Suprapubic skin (tissue), 4 donors: Measurements from ENCODE around the gene CCL16. TPM values are rescaled to one million over a fixed set of nuclear protein-coding genes. Genes with fewer than 3 reads are reported as not detected.

ENCODE experiments used
- DNase-seq, 2 donors: peaks; one replicate each; pipeline ENCODE4 v3.0.0-alpha.2; 2019; ENCODE audit warnings: low spot score in 2 of 2
- H3K27ac ChIP-seq: fragments of 200-600 bp; sonication (generic); one replicate; pipeline ENCODE4 v1.5.1; 2019
- H3K27me3 ChIP-seq: fragments of 200-600 bp; sonication (generic); one replicate; pipeline ENCODE4 v1.5.1; 2019
- H3K36me3 ChIP-seq: fragments of 200-600 bp; sonication (generic); one replicate; pipeline ENCODE4 v1.5.1; 2019
- H3K4me1 ChIP-seq: fragments of 200-600 bp; sonication (generic); one replicate; pipeline ENCODE4 v1.5.1; 2019
- H3K4me3 ChIP-seq: fragments of 200-600 bp; sonication (generic); one replicate; pipeline ENCODE4 v1.5.1; 2019; ENCODE audit warnings: mild to moderate bottlenecking
- H3K9me3 ChIP-seq: fragments of 200-600 bp; sonication (generic); one replicate; pipeline ENCODE4 v1.5.1; 2019
- EP300 ChIP-seq: sonication (generic); formaldehyde crosslinking; IDR thresholded peaks from one replicate; pipeline ENCODE4 v1.6.1; 2017; ENCODE audit warnings: antibody characterized with exemption
- POLR2A ChIP-seq, 2 donors: fragments of 450-650 bp; IDR thresholded peaks; one replicate each; pipeline ENCODE4 v1.6.1; 2017; ENCODE audit warnings: antibody characterized with exemption in 2 of 2, mild to moderate bottlenecking in 2 of 2, moderate library complexity in 2 of 2
- POLR2AphosphoS5 ChIP-seq, 3 donors: sonication (generic); formaldehyde crosslinking; IDR thresholded peaks; one replicate each; pipeline ENCODE4 v1.6.1; 2017; ENCODE audit warnings: antibody characterized with exemption in 3 of 3
- WGBS: methylation state at CpG from one replicate; pipeline ENCODE4 v1.1.5; 2018; 5-methylcytosine and 5-hydroxymethylcytosine counted together
- total RNA-seq, 4 donors: library from RNA; depleted of rRNA; stranded (reverse); fragments of >200 nt; gene quantifications; one replicate each; pipeline ENCODE4 v1.1.0, GENCODE V29; 2016
- TF ChIP-seq, protein P1 (sequence below), 2 donors: fragments of 200-600 bp in 1 of 2; fragments of 450-650 bp in 1 of 2; sonication (generic) in 1 of 2; IDR thresholded peaks; one replicate each; pipeline ENCODE4 v1.5.1; 2016 to 2019; ENCODE audit warnings: antibody characterized with exemption in 2 of 2, mild to moderate bottlenecking in 1 of 2, moderate library complexity in 1 of 2

The CCL16 gene, protein sequence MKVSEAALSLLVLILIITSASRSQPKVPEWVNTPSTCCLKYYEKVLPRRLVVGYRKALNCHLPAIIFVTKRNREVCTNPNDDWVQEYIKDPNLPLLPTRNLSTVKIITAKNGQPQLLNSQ
- not detected for total RNA-seq

DNA sequence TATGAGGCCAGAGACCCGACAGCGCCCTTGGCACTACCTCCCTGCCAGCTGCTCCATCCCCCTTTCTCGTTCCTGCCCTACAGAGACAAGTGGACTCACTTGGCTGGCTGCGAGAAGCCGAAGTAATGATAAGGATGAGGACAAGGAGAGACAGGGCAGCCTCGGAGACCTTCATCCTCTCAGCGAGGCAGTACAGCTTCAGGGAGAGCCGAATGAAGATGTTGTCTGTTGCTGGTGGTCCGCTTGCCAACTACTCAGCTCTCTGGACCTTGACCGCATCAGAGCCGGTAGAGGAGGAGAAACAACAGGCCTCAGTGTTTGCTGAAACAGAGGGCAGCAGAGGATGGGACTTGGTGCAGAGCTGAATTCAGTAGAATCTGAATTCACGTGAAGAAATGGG lies at the start of gene CCL16:
CCL16 (minus strand) TSS at position 252 of the 400 bp plus-strand sequence; CDS start at position 175, 77 bp downstream.
- no peak for DNase-seq
- Histone ChIP-seq H3K27ac (no peak within 1 kb of the TSS), H3K4me3 (no peak within 1 kb of the TSS), H3K27me3 (no peaks in the 10 kb centered on the region), H3K4me1 (no peaks in the 10 kb centered on the region), H3K9me3 (no peaks in the 10 kb centered on the region), H3K36me3 (no peaks in the 10 kb centered on the region)
- no peak for TF ChIP-seq EP300
- TF ChIP-seq, protein P1, sequence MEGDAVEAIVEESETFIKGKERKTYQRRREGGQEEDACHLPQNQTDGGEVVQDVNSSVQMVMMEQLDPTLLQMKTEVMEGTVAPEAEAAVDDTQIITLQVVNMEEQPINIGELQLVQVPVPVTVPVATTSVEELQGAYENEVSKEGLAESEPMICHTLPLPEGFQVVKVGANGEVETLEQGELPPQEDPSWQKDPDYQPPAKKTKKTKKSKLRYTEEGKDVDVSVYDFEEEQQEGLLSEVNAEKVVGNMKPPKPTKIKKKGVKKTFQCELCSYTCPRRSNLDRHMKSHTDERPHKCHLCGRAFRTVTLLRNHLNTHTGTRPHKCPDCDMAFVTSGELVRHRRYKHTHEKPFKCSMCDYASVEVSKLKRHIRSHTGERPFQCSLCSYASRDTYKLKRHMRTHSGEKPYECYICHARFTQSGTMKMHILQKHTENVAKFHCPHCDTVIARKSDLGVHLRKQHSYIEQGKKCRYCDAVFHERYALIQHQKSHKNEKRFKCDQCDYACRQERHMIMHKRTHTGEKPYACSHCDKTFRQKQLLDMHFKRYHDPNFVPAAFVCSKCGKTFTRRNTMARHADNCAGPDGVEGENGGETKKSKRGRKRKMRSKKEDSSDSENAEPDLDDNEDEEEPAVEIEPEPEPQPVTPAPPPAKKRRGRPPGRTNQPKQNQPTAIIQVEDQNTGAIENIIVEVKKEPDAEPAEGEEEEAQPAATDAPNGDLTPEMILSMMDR (IDR thresholded peaks at IDR 0.05), result no peak
- no peak for TF ChIP-seq POLR2A (IDR thresholded peaks at IDR 0.05)
- TF ChIP-seq POLR2AphosphoS5 (IDR thresholded peaks at IDR 0.05), result no peak
- WGBS, result 86% methylated on average over 12 of the region's 12 CpGs

DNA sequence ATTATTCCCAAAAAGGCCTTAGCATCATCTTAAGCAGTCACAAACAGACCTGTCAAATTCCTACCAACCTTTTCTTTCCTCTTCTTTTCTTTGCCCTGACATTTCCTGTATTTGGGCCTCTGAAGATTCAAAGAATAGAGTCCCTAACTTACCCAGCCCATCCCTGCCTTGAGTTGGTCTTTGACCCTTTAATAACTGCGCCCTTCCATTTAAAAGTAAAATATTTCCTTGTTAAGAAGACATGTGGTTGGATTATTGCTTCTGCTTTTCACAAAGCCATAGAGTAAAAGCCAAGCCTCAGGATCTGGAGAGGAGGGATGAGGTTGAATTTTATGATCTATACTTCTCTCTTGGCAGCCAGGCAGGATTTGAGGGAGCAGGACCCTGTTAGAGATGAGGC lies 49.7 kb upstream of the CCL16 start:
- WGBS, result 95% methylated on average over 1 of the region's 1 CpG

DNA sequence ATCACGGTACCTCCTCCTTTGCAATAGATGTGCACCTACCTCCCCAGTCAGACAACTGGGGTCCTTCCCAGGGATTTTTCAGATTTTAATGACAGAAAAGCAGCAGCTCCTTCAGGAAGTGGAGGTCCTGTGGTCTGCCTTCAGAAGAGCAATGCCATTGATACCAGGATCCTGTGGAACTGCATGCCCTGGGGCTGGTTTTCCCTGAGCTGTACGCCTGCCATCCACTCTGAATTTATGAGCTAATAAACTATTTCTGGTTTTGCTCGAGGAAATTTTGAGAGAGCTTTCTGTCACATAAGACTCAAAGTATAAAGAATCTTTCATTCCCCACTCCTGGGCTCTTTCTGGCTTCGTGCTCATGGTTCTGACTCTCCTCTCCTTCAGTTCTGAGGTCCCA lies 46.5 kb upstream of the CCL16 start:
- H3K27me3 ChIP-seq, result no peaks in the 10 kb centered on the region
- no peak for DNase-seq
- H3K4me3 ChIP-seq, result no peak overlapping the region
- no peaks in the 10 kb centered on the region for H3K36me3 ChIP-seq
- no peaks in the 10 kb centered on the region for H3K9me3 ChIP-seq
- TF ChIP-seq, protein P1 (IDR thresholded peaks at IDR 0.05), result no peak
- TF ChIP-seq EP300, result no peak
- no peak for TF ChIP-seq POLR2AphosphoS5 (IDR thresholded peaks at IDR 0.05)
- no peak for TF ChIP-seq POLR2A (IDR thresholded peaks at IDR 0.05)
- no peak overlapping the region for H3K27ac ChIP-seq
- no peaks in the 10 kb centered on the region for H3K4me1 ChIP-seq
- WGBS, result 45% methylated on average over 4 of the region's 4 CpGs

More for the DNA sequence above, 49.7 kb upstream of the CCL16 start:
- Histone ChIP-seq H3K4me3 (no peak overlapping the region), H3K4me1 (no peaks in the 10 kb centered on the region), H3K9me3 (no peaks in the 10 kb centered on the region), H3K36me3 (no peaks in the 10 kb centered on the region), H3K27me3 (no peaks in the 10 kb centered on the region), H3K27ac (no peak overlapping the region)
- no peak for TF ChIP-seq POLR2A (IDR thresholded peaks at IDR 0.05)
- TF ChIP-seq EP300, result no peak
- no peak for TF ChIP-seq POLR2AphosphoS5 (IDR thresholded peaks at IDR 0.05)
- TF ChIP-seq, protein P1 (IDR thresholded peaks at IDR 0.05), result no peak
- no peak for DNase-seq

DNA sequence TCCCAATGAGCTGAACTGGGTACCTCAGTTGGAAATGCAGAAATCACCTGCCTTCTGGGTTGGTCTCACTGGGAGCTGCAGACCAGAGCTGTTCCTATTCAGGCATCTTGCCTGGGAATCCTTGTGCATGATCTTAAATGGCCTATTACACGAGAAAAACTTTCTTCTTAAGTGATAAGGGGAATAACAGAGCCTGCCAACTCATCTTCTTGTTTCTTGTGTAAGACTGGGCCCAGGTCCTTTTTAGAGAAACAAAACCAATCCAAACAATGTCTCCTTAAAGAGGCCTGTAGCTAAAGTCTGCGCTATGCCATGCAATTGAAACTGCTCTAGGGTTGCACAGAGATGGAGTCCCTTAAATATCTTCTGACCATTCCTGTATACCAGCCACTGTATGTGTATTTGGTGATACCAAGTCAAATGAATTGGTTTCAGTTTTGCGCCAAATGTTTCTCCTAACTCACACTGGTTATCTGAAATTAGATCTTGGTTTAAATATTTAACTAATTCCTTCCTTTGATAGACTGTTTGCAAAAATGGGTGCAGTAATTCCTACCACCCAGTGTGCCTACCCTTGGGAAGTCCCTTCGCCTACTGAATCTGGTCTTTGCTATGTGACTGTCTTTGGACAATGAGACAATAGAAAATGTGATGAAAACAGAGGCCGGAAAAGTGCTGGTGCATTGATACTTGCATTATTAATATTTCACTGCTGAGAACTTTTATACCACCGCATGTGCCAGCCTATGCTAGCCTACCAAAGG lies 43.0 kb upstream of the CCL16 start:
- Histone ChIP-seq H3K4me3 (no peak overlapping the region), H3K4me1 (no peaks in the 10 kb centered on the region), H3K27me3 (no peaks in the 10 kb centered on the region), H3K27ac (no peak overlapping the region), H3K36me3 (no peaks in the 10 kb centered on the region), H3K9me3 (no peaks in the 10 kb centered on the region)
- 84% methylated on average over 6 of the region's 6 CpGs for WGBS
- TF ChIP-seq POLR2A (IDR thresholded peaks at IDR 0.05) (no peak), POLR2AphosphoS5 (IDR thresholded peaks at IDR 0.05) (no peak), EP300 (no peak)
- TF ChIP-seq, protein P1 (IDR thresholded peaks at IDR 0.05), result no peak
- no peak for DNase-seq

DNA sequence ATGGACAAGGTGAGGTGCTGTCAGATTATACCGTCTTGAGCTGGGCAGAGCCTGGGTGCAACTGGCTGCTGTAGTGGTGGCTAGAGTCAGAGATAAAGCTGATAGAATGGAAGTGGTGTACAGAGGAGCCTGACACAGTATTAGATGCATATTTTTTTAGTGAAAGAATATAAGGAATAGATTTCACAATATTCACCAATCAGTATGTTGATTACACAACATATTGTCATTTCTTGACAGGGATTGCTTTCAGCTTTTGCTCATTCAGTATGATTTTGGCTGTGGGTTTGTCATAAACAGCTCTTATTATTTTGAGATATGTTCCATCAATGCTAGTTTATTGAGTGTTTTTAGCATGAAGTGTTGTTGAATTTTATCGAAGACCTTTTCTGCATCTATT lies 38.1 kb upstream of the CCL16 start:
- Histone ChIP-seq H3K27ac (no peak overlapping the region), H3K4me3 (no peak overlapping the region), H3K4me1 (no peaks in the 10 kb centered on the region), H3K36me3 (no peaks in the 10 kb centered on the region), H3K9me3 (no peaks in the 10 kb centered on the region), H3K27me3 (no peaks in the 10 kb centered on the region)
- WGBS, result 88% methylated on average over 2 of the region's 2 CpGs
- no peak for TF ChIP-seq POLR2AphosphoS5 (IDR thresholded peaks at IDR 0.05)
- TF ChIP-seq EP300, result no peak
- TF ChIP-seq POLR2A (IDR thresholded peaks at IDR 0.05), result no peak
- no peak for DNase-seq
